Umbilical cord (tissue), 2 donors: Measurements from ENCODE around the gene RAB33A. TPM values are rescaled to one million over a fixed set of nuclear protein-coding genes. Genes with fewer than 3 reads are reported as not detected.

Experiments used
- DNase-seq: peaks from one replicate; pipeline ENCODE4 v3.0.0-alpha.2; 2015; ENCODE audit warnings: low spot score
- total RNA-seq: library from RNA; depleted of rRNA; stranded (reverse); fragments of >200 nt; gene quantifications from one replicate; pipeline ENCODE4 v1.2.3, GENCODE V29; 2014; ENCODE audit warnings: low replicate concordance; ENCODE audit not compliant: insufficient read depth

The RAB33A gene
- 18.8 TPM for total RNA-seq

DNA sequence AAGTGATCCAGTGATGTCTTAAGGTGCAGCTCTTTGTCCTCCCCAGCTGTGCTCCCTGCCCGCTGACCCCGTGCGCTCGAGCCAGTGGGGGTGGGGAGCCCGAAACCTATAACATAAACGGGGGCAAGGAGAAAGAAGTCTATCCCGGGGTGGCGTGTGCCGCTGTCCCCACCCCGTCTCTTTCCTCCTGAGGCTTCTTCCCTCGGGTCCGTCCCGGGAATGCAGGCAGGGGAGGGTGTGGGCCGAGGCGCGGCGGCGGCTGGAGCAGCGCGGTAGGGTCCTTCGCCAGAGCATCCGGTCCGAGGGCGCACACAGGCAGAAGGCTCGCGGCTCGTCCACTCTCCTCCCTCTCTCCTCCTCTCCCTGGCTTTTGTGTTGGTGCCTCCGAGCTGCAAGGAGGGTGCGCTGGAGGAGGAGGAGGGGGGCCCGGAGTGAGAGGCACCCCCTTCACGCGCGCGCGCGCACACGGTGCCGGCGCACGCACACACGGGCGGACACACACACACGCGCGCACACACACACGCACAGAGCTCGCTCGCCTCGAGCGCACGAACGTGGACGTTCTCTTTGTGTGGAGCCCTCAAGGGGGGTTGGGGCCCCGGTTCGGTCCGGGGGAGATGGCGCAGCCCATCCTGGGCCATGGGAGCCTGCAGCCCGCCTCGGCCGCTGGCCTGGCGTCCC is at the start of gene RAB33A:
TSS of gene RAB33A (plus strand) at position 517 of the 681 bp plus-strand sequence. CDS start at position 618, 101 bp downstream.
- peak; percentile 55 for DNase-seq

- no peak for DNase-seq
Measured at GRCh38 chrX:130124577-130124976, 47.2 kb upstream of the RAB33A start.

- DNase-seq: peak; percentile 88
Measured at GRCh38 chrX:130125091-130125874, 46.5 kb upstream of the RAB33A start.

- no peak for DNase-seq
Measured at GRCh38 chrX:130130990-130131389, 40.8 kb upstream of the RAB33A start.

DNA sequence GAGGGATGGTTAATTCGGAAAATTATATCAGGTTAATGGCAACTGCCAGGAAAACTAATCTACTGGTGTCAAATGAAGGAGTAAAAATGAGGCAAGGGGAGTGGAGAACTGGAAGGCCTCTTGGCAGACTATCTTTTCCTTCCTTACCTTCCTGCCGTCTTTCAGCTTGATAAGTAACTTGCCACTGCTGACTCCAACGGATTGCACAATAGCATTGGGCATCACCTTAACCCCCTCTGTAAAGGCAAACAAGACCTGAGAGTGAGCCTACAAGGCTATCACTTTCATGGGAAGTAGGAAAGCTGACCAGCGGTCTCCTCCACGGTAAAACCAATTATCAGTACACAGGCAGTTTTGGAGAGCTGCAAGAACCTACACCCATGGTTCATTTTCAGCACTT is 35.3 kb upstream of the RAB33A start:
- no peak for DNase-seq

DNA sequence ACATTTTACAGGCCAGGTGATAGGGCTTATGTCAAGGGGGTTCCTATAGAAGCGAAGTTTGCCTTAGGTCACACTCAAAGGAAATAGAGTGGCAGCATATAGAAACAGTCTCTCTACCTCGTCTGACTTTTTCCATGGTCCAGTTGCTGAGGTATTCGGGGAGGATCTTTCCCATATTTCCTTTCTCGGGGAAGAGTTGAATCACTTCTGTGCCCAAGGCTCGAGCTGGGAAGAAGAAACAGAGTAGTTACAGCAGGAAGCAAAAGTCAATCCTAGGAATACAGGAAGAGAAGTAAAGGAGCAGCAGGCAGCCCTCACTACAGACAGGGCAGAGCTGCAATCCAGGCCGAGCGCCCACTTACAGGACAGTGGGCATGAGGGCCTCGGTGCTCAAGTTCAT is 34.8 kb upstream of the RAB33A start:
- DNase-seq: no peak

DNA sequence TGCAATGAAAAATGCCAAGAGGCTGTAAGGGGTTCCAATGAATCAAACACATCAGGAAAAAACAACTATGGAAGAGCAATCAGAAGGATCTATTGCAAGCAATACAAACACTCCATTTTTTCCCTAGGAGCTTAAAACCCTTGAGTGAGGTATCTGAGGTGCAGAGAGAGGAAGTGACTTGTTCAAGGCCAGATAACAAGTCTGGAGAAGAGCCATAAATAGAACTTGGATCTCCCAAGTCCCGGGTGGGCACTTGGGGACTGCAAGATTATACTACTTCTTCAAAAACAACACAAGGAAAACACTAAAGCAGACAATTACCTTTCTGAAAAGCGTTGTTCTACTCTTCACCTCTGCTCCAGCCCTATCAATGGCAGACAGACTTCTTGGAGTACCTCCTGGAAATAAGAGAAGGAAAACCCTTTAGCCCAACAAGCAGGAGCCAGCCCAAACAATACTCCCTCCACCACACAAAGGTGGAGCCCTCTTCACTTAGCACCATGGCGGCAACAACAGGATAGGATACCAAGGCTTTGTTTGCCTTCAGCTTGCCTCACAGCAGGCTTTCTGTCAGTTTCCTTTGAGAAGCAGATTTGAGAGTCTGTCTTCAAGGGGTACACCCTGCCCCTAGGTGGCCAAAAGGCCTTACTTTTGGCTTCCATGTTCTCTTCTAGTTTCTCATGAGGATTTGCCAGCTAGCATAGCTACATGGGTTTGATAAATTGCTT is 32.1 kb upstream of the RAB33A start:
- no peak for DNase-seq

DNA sequence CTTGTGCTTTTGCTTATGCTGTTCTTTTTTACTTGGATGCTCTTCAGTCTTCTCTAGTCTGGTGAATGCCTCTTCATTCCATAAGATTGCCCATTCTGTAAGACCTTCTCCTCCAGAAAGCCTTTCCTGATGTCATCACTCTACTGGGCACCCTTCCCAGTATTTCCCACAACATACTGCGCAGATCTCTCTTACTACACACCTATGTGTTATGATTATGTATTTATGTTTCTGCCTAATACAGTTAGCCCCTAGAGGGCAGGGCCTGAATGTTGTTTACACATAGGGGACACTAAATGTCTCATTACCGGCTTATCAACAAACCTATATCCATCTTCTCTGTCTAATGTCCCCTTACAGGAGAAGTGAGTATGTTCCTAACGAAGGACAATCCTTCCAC is 27.3 kb upstream of the RAB33A start:
- peak; percentile 12 for DNase-seq

DNA sequence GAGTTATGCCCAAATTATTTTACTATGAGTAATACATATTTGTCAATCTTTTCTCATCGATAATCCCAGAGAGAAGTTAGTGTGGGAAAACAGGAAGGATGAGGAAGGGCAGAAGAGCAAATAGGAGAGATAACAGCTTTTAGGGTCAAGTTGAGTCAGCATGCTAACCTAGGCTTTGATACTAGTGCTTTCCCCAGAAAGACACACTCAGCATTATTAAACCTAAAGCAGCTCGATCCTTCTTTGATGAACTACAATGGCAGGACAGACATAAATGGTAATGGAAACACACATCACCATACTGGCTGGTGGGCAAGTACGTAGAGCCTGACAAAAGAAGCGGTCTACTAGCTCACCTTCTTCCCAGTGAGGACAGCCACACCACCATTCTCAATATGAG is 26.6 kb upstream of the RAB33A start:
- no peak for DNase-seq

- no peak for DNase-seq
Measured at GRCh38 chrX:130147631-130148030, 24.1 kb upstream of the RAB33A start.

GRCh38 chrX:130155564-130155963 is 16.2 kb upstream of the RAB33A start:
- no peak for DNase-seq

DNA sequence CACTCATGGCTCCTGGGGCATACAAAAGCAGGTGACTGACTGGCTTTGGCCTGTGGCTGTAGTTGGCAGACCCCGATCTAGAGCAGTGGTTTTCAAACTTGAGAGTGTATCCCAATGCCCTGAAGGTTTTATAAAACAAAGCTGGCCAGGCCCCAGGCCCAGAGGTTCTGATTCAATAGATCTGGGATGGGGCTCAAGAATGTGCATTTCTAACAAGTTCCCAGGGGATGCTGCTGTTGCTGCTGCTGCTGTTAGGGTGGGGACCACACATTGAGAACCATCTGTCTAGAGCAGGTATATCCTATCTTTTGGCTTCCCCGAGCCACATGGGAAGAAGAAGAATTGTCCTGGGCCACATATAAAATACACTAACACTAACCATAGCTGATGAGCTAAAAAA is 13.5 kb upstream of the RAB33A start:
- DNase-seq: no peak

GRCh38 chrX:130159776-130160175 is 12.0 kb upstream of the RAB33A start:
- no peak for DNase-seq

DNA sequence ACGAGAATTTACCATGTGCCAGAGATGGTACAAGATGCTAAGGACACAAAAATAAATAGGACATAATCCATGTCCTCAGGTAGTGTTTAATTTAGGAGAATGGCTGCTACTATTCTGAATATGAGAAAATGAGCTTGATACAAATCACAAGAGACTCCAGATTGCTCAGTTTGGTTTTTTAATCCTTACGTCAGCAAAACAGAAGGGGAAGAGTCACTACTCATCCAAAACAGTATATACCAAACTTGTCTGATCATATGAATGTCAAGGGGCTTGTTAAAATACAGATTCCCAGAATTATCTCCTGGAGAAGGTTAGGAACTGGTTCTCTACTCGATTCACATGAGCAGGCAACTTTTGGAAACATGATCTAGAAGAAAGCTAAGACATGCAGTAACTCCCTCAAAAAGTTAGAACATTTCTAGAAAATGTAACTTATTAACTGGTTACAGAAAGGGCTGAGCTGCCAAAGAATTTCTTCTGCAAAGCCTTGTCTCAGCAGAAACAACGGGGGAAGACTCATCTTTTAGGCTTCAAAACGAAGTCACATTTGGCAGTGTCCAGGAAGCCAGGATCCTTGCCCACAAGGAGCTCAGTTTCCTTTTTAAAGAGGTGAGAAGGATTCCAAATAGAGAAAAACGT is 9.5 kb upstream of the RAB33A start:
- no peak for DNase-seq

DNA sequence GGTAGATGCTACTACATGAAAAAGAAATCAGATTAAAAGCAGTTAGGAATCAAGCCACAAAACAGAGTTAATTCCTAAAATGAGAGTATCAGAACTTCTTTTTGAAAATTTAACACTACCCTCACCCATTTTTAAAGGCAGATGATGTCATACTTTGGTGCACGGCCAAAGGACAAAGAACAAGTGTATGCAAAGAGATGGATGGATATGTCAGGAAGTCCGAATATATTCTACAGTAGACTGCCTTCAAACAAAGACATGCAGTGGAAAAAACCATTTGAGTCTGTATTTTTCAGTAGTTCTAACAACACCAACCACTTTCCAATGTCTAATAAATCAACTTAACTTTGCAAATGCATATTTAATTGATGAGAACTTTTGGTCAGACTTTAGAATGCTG is 8.4 kb upstream of the RAB33A start:
- no peak for DNase-seq

DNA sequence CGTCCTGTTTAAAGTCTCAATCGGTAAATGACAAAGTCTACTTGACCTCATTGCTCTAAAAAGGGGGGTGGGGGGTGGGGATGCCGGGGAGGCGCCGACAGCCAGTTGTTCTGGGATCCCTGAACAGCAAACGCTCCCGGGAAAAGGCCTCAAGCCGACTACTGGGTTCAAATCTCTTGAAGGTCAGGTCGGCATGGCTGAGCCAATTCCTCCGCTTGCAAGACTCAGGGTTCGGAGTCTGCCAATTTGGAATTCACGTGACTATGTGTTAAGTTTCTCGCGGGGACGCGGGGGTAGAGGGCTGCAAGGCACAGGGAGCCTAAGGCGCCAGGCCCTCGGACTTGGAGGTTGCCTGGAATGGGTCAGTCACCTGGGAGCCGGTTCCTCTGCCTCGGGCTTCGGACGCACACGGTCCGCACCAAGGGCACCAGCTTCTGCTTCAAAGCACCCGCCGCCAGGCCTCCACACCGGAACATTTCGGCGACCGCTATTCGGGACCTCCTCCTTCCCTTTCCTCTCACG is 6.5 kb upstream of the RAB33A start:
- peak; percentile 35 for DNase-seq

GRCh38 chrX:130165703-130166502 is 5.9 kb upstream of the RAB33A start, which contains the start of gene AIFM1:
AIFM1 (minus strand) TSS chrX:130165841; CDS start chrX:130165656, 185 bp downstream.
- DNase-seq: peak; percentile 95

GRCh38 chrX:130166503-130166777 is 5.3 kb upstream of the RAB33A start:
- no peak for DNase-seq

GRCh38 chrX:130167040-130167439 is 4.7 kb upstream of the RAB33A start:
- no peak for DNase-seq

- peak; percentile 51 for DNase-seq
Measured at GRCh38 chrX:130170752-130171445, 863 bp upstream of the RAB33A start.
